GM12874 (cell line): ENCODE measurements around the gene ARID1A.

ENCODE experiments used
- CTCF ChIP-seq: IDR thresholded peaks from 2 replicates; pipeline ENCODE4 v1.5.1; 2011; ENCODE audit warnings: low read depth, mild to moderate bottlenecking, control low read depth, low read length, moderate library complexity; ENCODE audit not compliant: insufficient read depth

ARID1A gene

GRCh38 chr1:26703478-26703877, 7.7 kb downstream of the ARID1A start:
- no peak for TF ChIP-seq CTCF

GRCh38 chr1:26704629-26705028, 8.8 kb downstream of the ARID1A start:
- no peak for TF ChIP-seq CTCF

GRCh38 chr1:26705788-26706311, 10.0 kb downstream of the ARID1A start:
- TF ChIP-seq CTCF, result no peak

GRCh38 chr1:26706315-26706714, 10.5 kb downstream of the ARID1A start:
- TF ChIP-seq CTCF, result no peak

GRCh38 chr1:26710811-26711210, 15.0 kb downstream of the ARID1A start:
- no peak for TF ChIP-seq CTCF

GRCh38 chr1:26711777-26712176, 16.0 kb downstream of the ARID1A start:
- TF ChIP-seq CTCF, result no peak

- TF ChIP-seq CTCF, result no peak
These were observed 21.2 kb downstream of the ARID1A start for GRCh38 chr1:26717017-26717491.

GRCh38 chr1:26719205-26719604, 23.4 kb downstream of the ARID1A start:
- no peak for TF ChIP-seq CTCF
